GM18868 (cell line): ENCODE measurements around the gene CARHSP1.
A peak's percentile ranks its signal among the peaks of the same experiment; 100 is the strongest.
"Not testable (repeated sequence)": the region's sequence is repeated elsewhere in the genome, so short reads cannot be mapped to it uniquely, and the experiment has no call there.

Experiments
- ATAC-seq: cut with Tn5 transposase; IDR thresholded peaks from one replicate; pipeline ENCODE4 v1.9.1; 2021; ENCODE audit warnings: mild to moderate bottlenecking, moderate library complexity; ENCODE audit not compliant: unreplicated experiment

The CARHSP1 gene

GRCh38 chr16:8836797-8837196 is 32.0 kb downstream of the CARHSP1 start:
- not testable (repeated sequence) for ATAC-seq

- ATAC-seq, result no peak
Measured at GRCh38 chr16:8832717-8833105, 36.1 kb downstream of the CARHSP1 start.

GRCh38 chr16:8831871-8832716 is 36.7 kb downstream of the CARHSP1 start:
- no peak for ATAC-seq

GRCh38 chr16:8831450-8831849 is 37.4 kb downstream of the CARHSP1 start:
- ATAC-seq, result no peak

- ATAC-seq, result no peak
Measured at GRCh38 chr16:8828541-8829165, 40.2 kb downstream of the CARHSP1 start.

- no peak for ATAC-seq
Measured at GRCh38 chr16:8826278-8826879, 42.4 kb downstream of the CARHSP1 start.

- no peak for ATAC-seq
Measured at GRCh38 chr16:8822403-8822802, 46.4 kb downstream of the CARHSP1 start.

- ATAC-seq, result no peak
Measured at GRCh38 chr16:8819411-8820034, 49.3 kb downstream of the CARHSP1 start.

GRCh38 chr16:8818504-8819270 is 50.1 kb downstream of the CARHSP1 start:
- peak; percentile 86 for ATAC-seq

- no peak for ATAC-seq
Measured at GRCh38 chr16:8816967-8817655, 51.7 kb downstream of the CARHSP1 start.

GRCh38 chr16:8814095-8814806 is 54.6 kb downstream of the CARHSP1 start:
- ATAC-seq, result peak; percentile 52

GRCh38 chr16:8812162-8812843 is 56.5 kb downstream of the CARHSP1 start:
- no peak for ATAC-seq

- no peak for ATAC-seq
Measured at GRCh38 chr16:8808613-8809353, 60.0 kb downstream of the CARHSP1 start.

GRCh38 chr16:8808009-8808408 is 60.8 kb downstream of the CARHSP1 start:
- ATAC-seq, result no peak

- no peak for ATAC-seq
Measured at GRCh38 chr16:8807189-8807588, 61.6 kb downstream of the CARHSP1 start.

- ATAC-seq, result no peak
Measured at GRCh38 chr16:8806272-8806983, 62.4 kb downstream of the CARHSP1 start.

- no peak for ATAC-seq
Measured at GRCh38 chr16:8804313-8804712, 64.5 kb downstream of the CARHSP1 start.

GRCh38 chr16:8803733-8804132 is 65.1 kb downstream of the CARHSP1 start:
- ATAC-seq, result not testable (repeated sequence)
